Chondrocyte (in vitro differentiated cells): ENCODE results near the gene ARHGEF25. TPM values are rescaled to one million over a fixed set of nuclear protein-coding genes. Genes with fewer than 3 reads are reported as not detected.
A peak's percentile ranks its signal among the peaks of the same experiment; 100 is the strongest.
"Not testable (repeated sequence)": the region's sequence is repeated elsewhere in the genome, so short reads cannot be mapped to it uniquely, and the experiment has no call there.

Experiments used
- DNase-seq: peaks from one replicate; pipeline ENCODE4 v3.0.0; 2021; ENCODE audit warnings: mixed read lengths, low spot score
- H3K27ac Mint-ChIP-seq: one replicate; pipeline ENCODE4 v1.8.0; 2021; ENCODE audit warnings: mild to moderate bottlenecking, moderate library complexity, mixed read lengths; ENCODE audit not compliant: unreplicated experiment
- H3K27me3 Mint-ChIP-seq: 2 replicates; pipeline ENCODE4 v1.8.0; 2021; ENCODE audit warnings: low read depth, mixed read lengths
- H3K36me3 Mint-ChIP-seq: 2 replicates; pipeline ENCODE4 v1.8.0; 2021; ENCODE audit warnings: low read depth, mixed read lengths
- H3K4me1 Mint-ChIP-seq: 2 replicates; pipeline ENCODE4 v1.8.0; 2021; ENCODE audit warnings: low read depth, mild to moderate bottlenecking, mixed read lengths
- H3K4me3 Mint-ChIP-seq: one replicate; pipeline ENCODE4 v1.8.0; 2021; ENCODE audit warnings: mild to moderate bottlenecking, moderate library complexity, mixed read lengths; ENCODE audit not compliant: unreplicated experiment
- H3K9me3 Mint-ChIP-seq: 2 replicates; pipeline ENCODE4 v1.8.0; 2021; ENCODE audit warnings: low read depth, mixed read lengths
- CTCF ChIP-seq: fragments of 200-600 bp; sonication (generic); IDR thresholded peaks from 2 replicates; pipeline ENCODE4 v1.5.0; 2021; ENCODE audit warnings: antibody characterized with exemption, mild to moderate bottlenecking, moderate library complexity
- total RNA-seq: library from RNA; stranded (reverse); gene quantifications from 3 replicates; pipeline ENCODE4 v1.2.1, GENCODE V29; 2021

The ARHGEF25 gene
- total RNA-seq, 1 donor from 2014 or later: 29.0 TPM

GRCh38 chr12:57586128-57586527 is 25.1 kb upstream of the ARHGEF25 start:
- no peak overlapping the region for H3K27ac Mint-ChIP-seq
- TF ChIP-seq CTCF: no peak
- H3K36me3 Mint-ChIP-seq: peaks cover 2% of the 10 kb centered on the region
- H3K4me1 Mint-ChIP-seq: peaks cover 6% of the 10 kb centered on the region
- no peaks in the 10 kb centered on the region for H3K9me3 Mint-ChIP-seq
- DNase-seq: no peak
- no peaks in the 10 kb centered on the region for H3K27me3 Mint-ChIP-seq
- H3K4me3 Mint-ChIP-seq: no peak overlapping the region

GRCh38 chr12:57586832-57587429 is 24.3 kb upstream of the ARHGEF25 start:
- peaks cover 11% of the 10 kb centered on the region for H3K4me1 Mint-ChIP-seq
- no peaks in the 10 kb centered on the region for H3K27me3 Mint-ChIP-seq
- TF ChIP-seq CTCF: no peak
- no peaks in the 10 kb centered on the region for H3K36me3 Mint-ChIP-seq
- no peak overlapping the region for H3K4me3 Mint-ChIP-seq
- no peak overlapping the region for H3K27ac Mint-ChIP-seq
- H3K9me3 Mint-ChIP-seq: no peaks in the 10 kb centered on the region
- no peak for DNase-seq

GRCh38 chr12:57588951-57589610 is 22.2 kb upstream of the ARHGEF25 start:
- not testable (repeated sequence) for H3K36me3 Mint-ChIP-seq

GRCh38 chr12:57590479-57590863 is 20.8 kb upstream of the ARHGEF25 start:
- H3K27me3 Mint-ChIP-seq: no peaks in the 10 kb centered on the region
- no peak overlapping the region for H3K27ac Mint-ChIP-seq
- H3K4me1 Mint-ChIP-seq: peaks cover 26% of the 10 kb centered on the region

More at GRCh38 chr12:57588951-57589610, 22.2 kb upstream of the ARHGEF25 start:
- not testable (repeated sequence) for H3K9me3 Mint-ChIP-seq, H3K27ac Mint-ChIP-seq, DNase-seq, H3K4me3 Mint-ChIP-seq, H3K27me3 Mint-ChIP-seq
- peaks cover 26% of the 10 kb centered on the region for H3K4me1 Mint-ChIP-seq

GRCh38 chr12:57590864-57591781 is 20.1 kb upstream of the ARHGEF25 start, which contains the start of gene PIP4K2C:
Gene PIP4K2C (plus strand): TSS chr12:57591192. CDS start chr12:57591290, 98 bp downstream.
- Mint-ChIP-seq H3K27me3 (no peaks in the 10 kb centered on the region), H3K9me3 (no peaks in the 10 kb centered on the region), H3K27ac (peak within 1 kb of the TSS; percentile 87), H3K4me1 (peaks cover 26% of the 10 kb centered on the region), H3K4me3 (peak within 1 kb of the TSS; percentile 92), H3K36me3 (peaks cover 9% of the 10 kb centered on the region)
- no peak for DNase-seq
- TF ChIP-seq CTCF: no peak

More at GRCh38 chr12:57590479-57590863, 20.8 kb upstream of the ARHGEF25 start:
- DNase-seq: no peak
- peaks cover 4% of the 10 kb centered on the region for H3K36me3 Mint-ChIP-seq
- no peaks in the 10 kb centered on the region for H3K9me3 Mint-ChIP-seq
- peak overlapping the region; percentile 92 for H3K4me3 Mint-ChIP-seq
- no peak for TF ChIP-seq CTCF
